ENCODE results near the gene P2RY13. TPM values are rescaled to one million over a fixed set of nuclear protein-coding genes. Genes with fewer than 3 reads are reported as not detected.

P2RY13 gene
- total and polyA plus RNA-seq, 2 of the 13 experiments (the other 11 are each of a cell fraction or from before 2014, with no cell fraction given), result not detected

GRCh38 chr3:151278230-151278629, 51.1 kb downstream of the P2RY13 start, which contains the start of gene P2RY14:
TSS of gene P2RY14 (minus strand) at chr3:151278542. CDS start at chr3:151214316, 64,226 bp downstream.
- TF ChIP-seq SIN3B (IDR thresholded peaks at IDR 0.05; ENCODE audit: low read length), result no peak
- TF ChIP-seq RFX5 (IDR thresholded peaks at IDR 0.05; ENCODE audit: low read depth, low read length), result no peak
- TF ChIP-seq SNRNP70 (IDR thresholded peaks at IDR 0.05; ENCODE audit: low read depth, low read length), result no peak
- TF ChIP-seq POGK (CRISPR knock-in tag; conservative IDR thresholded peaks at IDR 0.05), result no peak
- CTCF ChIA-PET (ENCODE audit: low intra/inter-chr PET ratio, low total read pairs), result no interaction called here

DNA sequence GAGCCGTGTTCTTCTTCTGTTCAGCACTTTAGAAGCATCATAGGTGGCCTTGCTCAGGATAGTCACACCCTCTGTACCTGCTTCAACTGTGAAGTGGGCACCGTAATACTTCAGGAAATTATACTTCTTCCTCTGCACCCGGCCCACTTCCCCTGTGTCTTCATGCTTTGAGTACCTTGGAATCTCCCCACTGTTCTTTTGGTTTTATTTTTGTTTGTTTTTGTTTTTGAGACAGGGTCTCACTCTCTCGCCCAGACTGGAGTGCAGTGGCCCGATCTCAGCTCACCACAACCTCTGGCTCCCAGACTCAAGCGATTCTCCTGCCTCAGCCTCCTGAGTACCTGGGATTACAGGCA, 52.7 kb downstream of the P2RY13 start:
- H4K20me1 ChIP-seq (ENCODE audit: insufficient read depth, low read length), result no peaks in the 10 kb centered on the region
- no peak overlapping the region for H3K9ac ChIP-seq (ENCODE audit: insufficient read depth, low read depth, low read length)
- FAIRE-seq, result no peak
- POLR2A ChIA-PET, result no interaction called here
- H3K4me2 ChIP-seq (ENCODE audit: low read depth, low read length), result no peak overlapping the region
- in situ Hi-C loops (cut with HindIII; ENCODE audit: extremely low pct_ligation_motif_present, low pct_unique_long_range_greater_than_20kb), result no loop called here
- H3K27me3 ChIP-seq (ENCODE audit: control insufficient read depth in 1 of 2, insufficient read depth in 2 of 2, low read length in 2 of 2), result no peaks in the 10 kb centered on the region
- BruUV-seq (replicated peaks), result no TSS peak
- no peaks in the 10 kb centered on the region for H3K36me3 ChIP-seq (replicated peaks in 1 of 2; ENCODE audit: control insufficient read depth in 1 of 2, insufficient read depth in 2 of 2, low read length in 2 of 2)
- H3K79me2 ChIP-seq (ENCODE audit: insufficient read depth, low read length), result no peaks in the 10 kb centered on the region
- ATAC-seq, result no peak
- no peaks in the 10 kb centered on the region for H3K9me3 ChIP-seq (ENCODE audit: low read length)
- WGBS (ENCODE audit: low lambda C conversion rate), result 58% methylated on average over 6 of the region's 6 CpGs
- no peak for DNase-seq (ENCODE audit: low spot score)
- CTCF ChIA-PET (ENCODE audit: low intra/inter-chr PET ratio, low total read pairs), result no interaction called here
- H3K4me3 ChIP-seq (replicated peaks in 1 of 3; ENCODE audit: insufficient read depth in 1 of 3, low read depth in 2 of 3, low read length in 3 of 3), result no peak overlapping the region
- no peak overlapping the region for H2AFZ ChIP-seq (ENCODE audit: low read length)
- no peak overlapping the region for H3K27ac ChIP-seq (ENCODE audit: extremely low read length, insufficient read depth, low read length)
- H3K4me1 ChIP-seq (ENCODE audit: insufficient read depth, low read length), result no peaks in the 10 kb centered on the region
- intact Hi-C loops (cut with micrococcal nuclease; ENCODE audit: unreplicated experiment), result no loop called here
- TF ChIP-seq ASH2L (IDR thresholded peaks at IDR 0.05; ENCODE audit: insufficient read length, low read depth, low read length), result no peak
- TF ChIP-seq IKZF1 (IDR thresholded peaks at IDR 0.05), result no peak
- TF ChIP-seq ZNF256 (CRISPR knock-in tag; conservative IDR thresholded peaks at IDR 0.05), result no peak

More at GRCh38 chr3:151278230-151278629, 51.1 kb downstream of the P2RY13 start, which contains the start of gene P2RY14:
- Histone ChIP-seq H3K4me3 (replicated peaks in 1 of 3; ENCODE audit: insufficient read depth in 1 of 3, low read depth in 2 of 3, low read length in 3 of 3) (no peak within 1 kb of the TSS), H2AFZ (ENCODE audit: low read length) (no peak within 1 kb of the TSS), H3K27ac (ENCODE audit: extremely low read length, insufficient read depth, low read length) (no peak within 1 kb of the TSS), H3K9me3 (ENCODE audit: low read length) (no peaks in the 10 kb centered on the region), H3K27me3 (ENCODE audit: control insufficient read depth in 1 of 2, insufficient read depth in 2 of 2, low read length in 2 of 2) (no peaks in the 10 kb centered on the region), H3K9ac (ENCODE audit: insufficient read depth, low read depth, low read length) (no peak within 1 kb of the TSS), H3K36me3 (replicated peaks in 1 of 2; ENCODE audit: control insufficient read depth in 1 of 2, insufficient read depth in 2 of 2, low read length in 2 of 2) (no peaks in the 10 kb centered on the region), H3K79me2 (ENCODE audit: insufficient read depth, low read length) (no peaks in the 10 kb centered on the region), H3K4me2 (ENCODE audit: low read depth, low read length) (no peak within 1 kb of the TSS), H3K4me1 (ENCODE audit: insufficient read depth, low read length) (peaks cover 3% of the 10 kb centered on the region), H4K20me1 (ENCODE audit: insufficient read depth, low read length) (no peaks in the 10 kb centered on the region)
- intact Hi-C loops (cut with micrococcal nuclease; ENCODE audit: unreplicated experiment), result no loop called here
- ATAC-seq, result no peak
- 49% methylated on average over 4 of the region's 4 CpGs for WGBS (ENCODE audit: low lambda C conversion rate)
- no peak for DNase-seq (ENCODE audit: low spot score)
- POLR2A ChIA-PET, result no interaction called here
- BruUV-seq (replicated peaks), result no TSS peak
- in situ Hi-C loops (cut with HindIII; ENCODE audit: extremely low pct_ligation_motif_present, low pct_unique_long_range_greater_than_20kb), result no loop called here
- no peak for FAIRE-seq

Other genes with a start within 250 kb of the P2RY13 start
- 0.64 and 0.81 TPM in 2 replicates for gene MED12L, start 243.9 kb downstream of the P2RY13 start, total RNA-seq (2016; rRNA removed; fragmentation: Illumina TruSeq; extraction: Trizol)
- gene MED12L, start 243.9 kb downstream of the P2RY13 start, polyA plus RNA-seq (2011; rRNA removed), result 0.05 and 0.07 TPM in 2 replicates
- gene GPR171, start 126.3 kb downstream of the P2RY13 start, total RNA-seq (2016; rRNA removed; fragmentation: Illumina TruSeq; extraction: Trizol), result not detected in 2 replicates
- not detected in 2 replicates for gene GPR171, start 126.3 kb downstream of the P2RY13 start, polyA plus RNA-seq (2011; rRNA removed)
- not detected in 2 replicates for gene P2RY14, start 51.0 kb downstream of the P2RY13 start, total RNA-seq (2016; rRNA removed; fragmentation: Illumina TruSeq; extraction: Trizol)
- gene P2RY14, start 51.0 kb downstream of the P2RY13 start, polyA plus RNA-seq (2011; rRNA removed), result not detected in 2 replicates
- not detected in 2 replicates for gene GPR87, start 12.7 kb downstream of the P2RY13 start, total RNA-seq (2016; rRNA removed; fragmentation: Illumina TruSeq; extraction: Trizol)
- gene GPR87, start 12.7 kb downstream of the P2RY13 start, polyA plus RNA-seq (2011; rRNA removed), result 0.05 TPM in 1 of 2 replicates, not detected in the other
- gene P2RY12, start 55.2 kb upstream of the P2RY13 start, total RNA-seq (2016; rRNA removed; fragmentation: Illumina TruSeq; extraction: Trizol), result not detected in 2 replicates
- gene P2RY12, start 55.2 kb upstream of the P2RY13 start, polyA plus RNA-seq (2011; rRNA removed), result not detected in 2 replicates
- gene IGSF10, start 131.5 kb upstream of the P2RY13 start, total RNA-seq (2016; rRNA removed; fragmentation: Illumina TruSeq; extraction: Trizol), result not detected in 2 replicates
- gene IGSF10, start 131.5 kb upstream of the P2RY13 start, polyA plus RNA-seq (2011; rRNA removed), result 0.12 and 0.16 TPM in 2 replicates